SW480 (cell line): ENCODE data around the gene LAMC3.
"Not testable (repeated sequence)": the region's sequence is repeated elsewhere in the genome, so short reads cannot be mapped to it uniquely, and the experiment has no call there.

Experiments used
- DNase-seq: peaks from one replicate; pipeline ENCODE4 v3.0.0-alpha.2; 2016; ENCODE audit warnings: low spot score

The LAMC3 gene

DNA sequence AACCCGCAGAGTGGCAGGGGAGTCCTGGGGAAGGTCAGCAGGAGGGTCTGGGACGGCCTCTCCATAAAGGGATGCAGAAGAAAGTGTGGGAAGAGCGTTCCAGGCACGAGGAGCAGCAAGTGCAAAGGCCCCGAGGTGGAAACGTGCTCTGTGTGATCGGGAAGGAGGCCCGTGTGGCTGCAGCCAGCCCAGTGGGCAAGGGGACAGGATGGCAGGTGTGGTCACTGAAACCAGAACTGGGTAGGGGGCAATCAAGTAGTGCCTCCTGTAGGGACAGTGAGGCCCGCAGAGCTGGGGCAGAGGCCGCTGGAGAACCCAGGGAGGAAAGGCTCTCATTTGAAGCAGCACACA lies 16.3 kb upstream of the LAMC3 start:
- DNase-seq, result no peak

DNA sequence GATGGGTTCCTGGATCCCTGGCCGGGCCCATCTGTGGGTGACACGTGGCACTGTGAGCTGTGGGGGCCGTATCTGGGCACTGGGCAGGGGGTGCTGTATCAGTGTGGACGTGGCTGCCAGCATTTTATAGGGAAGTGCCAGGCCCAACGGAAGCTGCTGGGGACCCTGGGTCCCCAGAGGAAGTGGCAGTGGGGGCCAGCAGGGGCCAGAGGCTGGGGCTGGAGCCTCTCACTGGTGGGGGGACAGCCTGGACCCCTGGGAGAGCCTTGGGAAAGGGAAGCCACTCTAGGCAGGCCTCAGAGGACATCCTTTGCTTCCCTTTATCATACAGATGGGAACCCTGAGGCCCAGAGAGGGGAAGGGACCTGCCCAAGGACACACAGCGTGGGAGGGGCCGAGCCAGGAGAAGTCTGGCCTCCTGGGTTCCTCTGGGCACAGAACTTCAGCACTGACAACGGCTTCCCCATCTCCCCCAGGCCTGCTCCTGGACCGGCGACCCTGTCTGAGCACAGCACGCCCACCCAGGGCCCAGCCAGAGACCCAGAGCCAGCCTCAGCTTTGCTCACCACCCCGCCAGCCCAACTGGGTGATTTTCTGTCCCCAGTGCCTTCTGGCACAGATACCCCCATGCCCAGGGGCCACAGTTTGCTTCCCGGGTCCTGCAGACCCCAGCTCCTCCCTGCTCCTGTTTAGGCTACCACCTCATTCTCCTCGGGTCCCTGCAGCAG lies 15.5 kb upstream of the LAMC3 start:
- no peak for DNase-seq

GRCh38 chr9:130994135-130995085 lies 14.6 kb upstream of the LAMC3 start:
- DNase-seq, result no peak

DNA sequence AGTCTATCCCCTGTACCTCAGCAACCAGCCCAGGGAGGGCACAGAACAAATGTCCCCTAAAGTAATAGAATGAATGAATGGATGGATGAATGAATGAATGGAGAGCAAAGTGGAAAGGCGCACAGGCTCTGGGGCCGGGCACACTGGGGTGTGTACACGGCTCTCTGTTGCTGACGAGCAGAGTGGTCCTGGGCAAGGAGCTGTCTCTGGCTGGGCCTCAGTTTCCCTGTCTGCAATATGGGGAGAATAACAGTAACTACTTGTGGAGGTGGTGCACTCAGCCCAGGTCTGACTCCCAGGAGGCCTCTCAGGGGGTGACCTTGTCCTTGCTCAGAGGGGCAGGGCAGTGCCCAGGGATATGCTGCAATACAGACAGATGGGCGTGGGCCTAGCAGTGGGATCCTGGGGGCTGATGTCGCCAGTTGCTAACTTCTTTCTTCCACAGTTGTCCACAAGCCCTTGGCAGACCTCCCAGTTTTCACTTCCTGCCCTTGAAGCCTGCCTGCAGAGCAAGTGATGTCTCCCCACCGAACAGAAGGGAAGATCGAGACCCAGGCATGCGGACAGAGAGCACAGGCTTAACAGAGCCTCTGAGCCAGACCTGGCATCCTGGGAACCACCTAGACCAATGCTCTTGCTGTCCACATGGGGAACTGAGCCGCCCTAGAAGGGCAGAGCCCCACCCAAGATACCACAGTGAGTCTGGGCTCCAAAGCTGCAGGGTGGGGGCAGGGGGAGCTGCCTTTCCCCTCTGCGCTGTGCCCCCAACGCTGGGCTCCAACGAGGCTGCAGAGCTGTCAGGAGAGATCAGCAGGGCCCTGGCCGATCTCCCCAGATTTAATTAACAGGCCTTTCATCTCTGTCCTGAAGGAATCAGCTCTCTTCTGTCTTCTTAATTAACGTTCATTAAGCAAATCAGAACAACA lies 13.6 kb upstream of the LAMC3 start:
- peak; percentile 54 for DNase-seq

GRCh38 chr9:130996205-130996604 lies 12.8 kb upstream of the LAMC3 start:
- DNase-seq, result no peak

DNA sequence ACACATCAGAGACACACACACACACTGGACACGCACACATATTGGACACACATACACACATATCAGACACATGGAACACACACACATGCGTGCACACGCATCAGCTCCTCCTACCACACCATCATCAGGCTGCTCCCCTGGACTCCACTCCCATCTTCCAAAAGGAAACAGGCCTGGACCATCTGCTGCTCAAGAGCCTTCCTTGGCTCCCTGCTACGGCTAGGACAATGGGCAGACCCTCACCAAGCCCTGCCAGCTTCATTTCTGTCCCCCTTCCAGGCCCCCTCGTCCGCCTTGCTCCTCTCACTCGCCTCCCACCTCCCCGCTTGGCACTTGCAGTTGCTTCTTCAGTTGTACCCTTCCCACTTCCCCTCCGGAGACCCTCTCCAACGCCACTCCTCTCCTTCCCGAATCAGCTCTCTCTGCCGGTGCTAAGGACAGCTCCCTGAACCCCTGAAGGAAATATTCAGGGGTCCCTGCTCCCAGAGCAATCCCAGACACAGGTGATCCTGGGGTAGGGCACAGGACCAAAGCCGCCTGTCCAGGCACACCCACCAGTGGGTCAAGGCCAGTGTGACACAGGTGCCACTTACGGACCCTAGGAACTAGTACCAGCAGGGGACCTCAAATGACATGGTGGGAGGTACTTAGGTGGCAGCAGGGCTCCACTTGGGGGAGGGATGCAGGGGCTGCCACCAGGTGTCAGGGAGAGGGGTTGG lies 12.1 kb upstream of the LAMC3 start:
- no peak for DNase-seq

DNA sequence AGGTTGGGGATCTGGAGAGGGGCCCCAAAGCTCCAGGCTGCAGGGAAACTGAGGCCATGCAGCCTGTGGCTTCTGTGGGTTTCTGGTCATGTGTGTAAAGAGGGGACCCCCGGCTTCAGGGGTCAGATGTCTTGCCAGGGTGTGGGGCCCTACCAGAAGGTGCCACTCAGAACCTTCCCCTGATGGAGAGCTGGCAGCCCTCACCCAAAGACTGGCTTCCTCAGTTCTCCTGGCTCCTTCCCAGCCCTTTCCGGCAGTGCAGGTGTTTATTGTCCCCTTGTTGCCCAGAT lies 11.6 kb upstream of the LAMC3 start:
- no peak for DNase-seq

DNA sequence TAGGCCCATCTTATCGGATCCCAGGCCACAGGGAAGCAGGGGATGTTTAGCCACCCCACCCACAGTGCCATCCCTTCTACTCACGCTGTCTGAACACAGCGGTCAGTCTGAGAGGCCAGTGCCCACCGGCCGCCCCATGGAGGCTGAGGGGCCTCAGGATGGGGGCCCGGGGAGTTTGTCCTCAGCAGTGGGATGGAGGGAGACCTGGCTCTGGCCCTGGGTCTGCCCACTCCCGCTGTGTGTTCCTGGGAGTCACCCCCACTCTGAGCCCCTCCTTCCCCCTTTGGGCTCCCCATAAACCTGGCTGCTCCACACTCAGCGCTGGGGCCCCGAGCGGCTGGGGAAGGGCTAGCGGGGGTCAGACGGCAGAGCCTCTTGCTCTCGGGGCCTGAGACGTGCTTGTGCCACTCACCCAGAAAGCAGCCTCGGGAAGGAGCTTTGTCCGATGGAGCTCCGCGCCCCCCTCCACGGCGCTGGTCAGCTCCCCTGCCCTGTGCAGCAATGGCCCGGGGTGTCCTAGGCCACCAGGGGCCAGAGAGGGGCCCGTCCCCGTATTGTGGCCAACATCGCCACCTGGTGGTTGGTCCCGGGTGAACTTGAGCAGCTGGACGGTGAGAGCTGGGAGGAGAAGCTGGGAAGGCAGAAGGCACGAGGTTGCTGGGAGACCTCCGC lies 10.9 kb upstream of the LAMC3 start:
- DNase-seq, result peak; percentile 73

DNA sequence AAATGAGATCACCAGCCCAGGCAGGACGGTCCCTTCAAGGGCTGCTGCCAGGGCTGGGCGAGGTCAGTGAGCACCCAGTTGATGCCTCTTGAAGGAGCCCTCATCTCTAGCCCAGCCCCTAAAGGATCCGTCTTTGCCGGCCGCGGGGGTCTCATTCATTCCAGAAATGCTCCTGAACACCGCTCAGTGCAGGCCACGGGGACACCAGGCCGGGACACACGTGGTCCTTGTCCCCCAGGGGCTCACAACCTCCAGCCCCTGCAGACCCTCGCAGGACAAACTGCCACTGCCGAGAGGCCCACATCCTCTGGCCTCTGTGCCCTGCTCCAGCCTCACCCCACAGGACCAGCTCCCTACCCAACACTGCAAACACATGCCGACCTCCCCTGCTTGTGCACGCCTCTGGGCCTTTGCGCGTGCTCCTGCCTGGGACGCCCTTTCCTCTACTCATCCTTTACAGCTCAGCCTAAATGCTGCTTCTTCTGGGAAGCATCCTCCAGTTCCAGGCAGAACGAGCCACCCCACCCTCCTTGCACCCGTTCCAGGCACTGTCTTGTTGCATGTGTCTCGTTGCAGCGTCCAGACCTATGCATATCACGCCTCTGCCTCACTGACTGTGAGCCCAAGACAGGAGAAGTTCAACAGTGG lies 10.3 kb upstream of the LAMC3 start:
- DNase-seq, result no peak

DNA sequence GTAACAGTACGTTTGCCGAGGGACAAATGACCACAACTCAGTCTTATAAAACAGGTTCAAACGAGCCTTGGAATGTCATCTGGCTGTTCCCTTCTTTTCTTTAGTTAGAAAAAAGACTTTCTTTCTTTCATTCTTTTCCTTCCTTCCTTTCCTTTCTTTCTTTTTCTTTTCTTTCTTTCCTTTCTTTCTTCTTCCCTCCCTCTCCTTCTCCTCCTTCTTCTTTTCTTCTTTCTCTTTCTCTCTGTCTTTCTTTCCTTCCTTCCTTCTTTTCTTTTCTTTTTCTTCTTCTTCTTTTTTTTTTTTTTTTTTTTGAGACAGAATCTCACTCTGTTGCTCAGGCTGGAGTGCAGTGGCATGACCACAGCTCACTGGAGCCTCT lies 9.7 kb upstream of the LAMC3 start:
- DNase-seq, result no peak

DNA sequence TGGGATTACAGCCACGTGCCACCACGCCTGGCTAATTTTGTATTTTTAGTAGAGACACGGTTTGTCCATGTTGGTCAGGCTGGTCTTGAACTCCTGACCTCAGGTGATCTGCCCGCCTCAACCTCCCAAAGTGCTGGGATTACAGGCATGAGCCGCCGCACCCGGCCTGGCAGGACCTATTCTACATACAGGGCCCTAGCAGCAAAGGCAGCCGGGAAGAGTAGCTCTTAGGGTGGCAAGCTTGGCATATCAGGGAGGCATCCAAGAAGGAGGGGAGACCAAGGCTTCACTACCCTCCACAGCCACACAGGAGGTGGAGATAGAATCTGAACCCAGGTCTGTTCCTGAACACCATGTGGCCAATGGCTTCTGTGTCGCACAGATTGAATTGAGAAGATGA lies 8.4 kb upstream of the LAMC3 start:
- not testable (repeated sequence) for DNase-seq

DNA sequence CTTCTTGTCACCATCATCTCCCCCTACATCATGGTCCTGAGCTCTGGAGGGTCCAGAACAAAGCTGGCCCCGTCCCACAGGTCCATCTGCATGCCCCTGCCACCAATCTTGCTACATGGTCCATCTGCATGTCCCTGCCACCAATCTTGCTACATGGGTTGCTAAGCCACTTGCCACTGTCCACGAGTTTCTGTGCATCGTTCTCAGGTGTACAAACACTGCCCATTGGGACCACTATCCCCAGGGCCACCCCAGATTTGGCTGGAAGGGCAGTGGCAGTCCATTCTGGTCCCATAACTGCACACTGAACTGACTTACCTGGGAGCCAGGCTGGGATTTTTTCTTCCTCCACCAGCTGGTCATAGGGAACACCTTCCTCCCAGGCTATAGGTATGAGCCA lies 8.0 kb upstream of the LAMC3 start:
- no peak for DNase-seq

- DNase-seq, result no peak
These were observed 7.0 kb upstream of the LAMC3 start for GRCh38 chr9:131001990-131002389.

- DNase-seq, result no peak
These were observed 2.4 kb upstream of the LAMC3 start for GRCh38 chr9:131006601-131007000.

DNA sequence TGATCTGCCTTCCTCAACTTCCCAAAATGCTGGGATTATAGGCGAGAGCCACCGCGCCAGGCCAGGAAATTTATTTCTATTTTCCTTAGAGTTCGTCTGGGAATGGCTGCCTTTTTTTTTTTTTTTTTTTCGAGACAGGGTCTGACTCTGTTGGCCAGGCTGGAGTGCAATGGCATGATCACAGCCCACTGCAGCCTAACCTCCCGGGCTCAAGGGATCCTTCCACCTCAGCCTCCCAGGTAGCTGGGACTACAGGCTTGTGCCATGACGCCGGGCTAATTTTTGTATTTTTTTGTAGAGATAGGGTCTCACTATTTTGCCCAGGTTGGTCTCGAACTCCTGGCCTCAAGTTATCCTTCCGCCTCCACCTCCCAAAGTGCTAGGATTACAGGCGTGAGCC lies 888 bp upstream of the LAMC3 start:
- DNase-seq, result no peak

GRCh38 chr9:131008563-131008908 lies 438 bp upstream of the LAMC3 start:
- no peak for DNase-seq

DNA sequence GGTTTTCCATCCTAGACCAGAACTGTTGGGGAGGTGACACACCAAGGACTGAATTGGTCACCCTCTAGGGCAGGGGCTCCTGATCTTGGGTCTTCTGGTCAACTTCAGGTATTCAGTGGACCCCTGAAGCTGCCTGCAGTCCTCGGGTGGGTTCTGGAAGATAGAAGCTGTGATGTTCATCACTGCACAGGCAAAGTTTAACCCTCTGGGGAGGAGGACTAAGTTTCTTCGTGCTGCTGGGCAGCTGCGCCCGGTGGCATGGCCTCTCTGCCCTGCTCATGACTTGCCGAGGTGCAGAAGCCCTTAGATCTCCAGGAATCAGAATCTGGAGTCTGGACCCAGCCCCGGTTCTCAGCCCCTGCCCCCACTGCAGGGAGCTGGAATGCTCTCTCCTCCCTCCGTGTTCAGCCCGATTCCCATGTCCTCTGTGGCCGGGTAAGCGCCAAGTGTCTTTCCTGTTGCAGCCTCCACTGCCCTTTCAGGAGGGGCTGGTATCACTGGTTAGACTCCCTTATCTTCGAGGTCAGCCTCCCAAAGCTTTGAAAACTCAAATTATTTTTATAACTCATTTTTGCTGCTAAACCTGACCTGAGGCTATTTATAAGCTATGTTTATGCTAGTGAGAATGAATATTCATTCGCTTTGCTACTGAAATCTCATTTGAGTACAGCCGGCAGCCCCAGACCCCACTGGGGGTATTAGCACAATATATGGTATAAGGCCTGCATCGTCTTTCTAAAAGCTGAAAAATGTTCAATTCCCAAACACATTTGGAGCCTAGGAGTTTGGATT lies 1.7 kb downstream of the LAMC3 start:
- DNase-seq, result no peak

- no peak for DNase-seq
These were observed 2.5 kb downstream of the LAMC3 start for GRCh38 chr9:131011274-131012022.

GRCh38 chr9:131012023-131012334 lies 3.0 kb downstream of the LAMC3 start:
- no peak for DNase-seq
